SU-DHL-6 (cell line): Measurements from ENCODE around the gene CFAP69.

Source experiments
- EZH2phosphoT487 ChIP-seq: fragments of 200-600 bp; sonication (generic), shearing (Covaris generic); conservative IDR thresholded peaks from 2 replicates; pipeline ENCODE4 v1.6.1; 2018; ENCODE audit warnings: mild to moderate bottlenecking, antibody characterized with exemption, low read length, moderate library complexity, mixed read lengths
- TF ChIP-seq, protein P1 (sequence below): fragments of 200-600 bp; sonication (generic); IDR thresholded peaks from one replicate; pipeline ENCODE4 v1.5.1; 2017; ENCODE audit warnings: antibody characterized with exemption, mild to moderate bottlenecking, low read length, moderate library complexity; ENCODE audit not compliant: insufficient read depth, poor library complexity, severe bottlenecking

DNA sequence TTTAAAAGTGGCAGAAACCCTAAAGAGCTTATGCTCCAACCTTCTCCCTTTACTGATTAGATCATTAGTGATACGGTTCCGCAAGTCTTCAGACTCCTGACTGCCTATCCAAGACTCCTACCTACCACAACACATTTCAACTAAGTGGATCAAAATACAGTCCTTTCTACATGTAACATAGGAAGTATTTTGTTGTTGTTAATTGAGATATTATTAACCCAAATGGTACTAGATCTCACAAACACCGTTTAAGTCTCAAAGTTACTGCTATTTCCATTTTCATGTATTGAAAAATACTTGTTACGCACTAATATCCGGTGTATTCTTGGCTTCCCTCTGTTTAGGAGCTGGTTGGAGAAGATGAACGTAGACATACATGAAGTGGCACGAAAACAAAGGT is 75.0 kb downstream of the CFAP69 start:
- TF ChIP-seq, protein P1, sequence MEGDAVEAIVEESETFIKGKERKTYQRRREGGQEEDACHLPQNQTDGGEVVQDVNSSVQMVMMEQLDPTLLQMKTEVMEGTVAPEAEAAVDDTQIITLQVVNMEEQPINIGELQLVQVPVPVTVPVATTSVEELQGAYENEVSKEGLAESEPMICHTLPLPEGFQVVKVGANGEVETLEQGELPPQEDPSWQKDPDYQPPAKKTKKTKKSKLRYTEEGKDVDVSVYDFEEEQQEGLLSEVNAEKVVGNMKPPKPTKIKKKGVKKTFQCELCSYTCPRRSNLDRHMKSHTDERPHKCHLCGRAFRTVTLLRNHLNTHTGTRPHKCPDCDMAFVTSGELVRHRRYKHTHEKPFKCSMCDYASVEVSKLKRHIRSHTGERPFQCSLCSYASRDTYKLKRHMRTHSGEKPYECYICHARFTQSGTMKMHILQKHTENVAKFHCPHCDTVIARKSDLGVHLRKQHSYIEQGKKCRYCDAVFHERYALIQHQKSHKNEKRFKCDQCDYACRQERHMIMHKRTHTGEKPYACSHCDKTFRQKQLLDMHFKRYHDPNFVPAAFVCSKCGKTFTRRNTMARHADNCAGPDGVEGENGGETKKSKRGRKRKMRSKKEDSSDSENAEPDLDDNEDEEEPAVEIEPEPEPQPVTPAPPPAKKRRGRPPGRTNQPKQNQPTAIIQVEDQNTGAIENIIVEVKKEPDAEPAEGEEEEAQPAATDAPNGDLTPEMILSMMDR: no peak
- no peak for TF ChIP-seq EZH2phosphoT487
